Measurements from ENCODE around the gene TUBG1.

GRCh38 chr17:42653179-42654124 lies 44.0 kb downstream of the TUBG1 start:
- peak in 1 of 2 experiments; percentile 51; a peak in 1 of 4 replicates for TF ChIP-seq REST (IDR thresholded peaks at IDR 0.05; ENCODE audit: insufficient read depth in 1 of 2, low read depth in 2 of 2, low read length in 2 of 2)
- peak; percentile 26; the same call in 1 of the 2 replicates for TF ChIP-seq POLR2AphosphoS5 (IDR thresholded peaks at IDR 0.05; ENCODE audit: low read depth, low read length)
- no peak for TF ChIP-seq FOXP2 (optimal IDR thresholded peaks at IDR 0.05; ENCODE audit: borderline replicate concordance, extremely low read depth, extremely low read length, insufficient read depth)
- 0 out of 2 replicates have a peak, but pooled peaks have one; percentile 53 for TF ChIP-seq TAF1 (IDR thresholded peaks at IDR 0.05; ENCODE audit: borderline replicate concordance, insufficient read depth, low read length)
- TF ChIP-seq SIN3A (IDR thresholded peaks at IDR 0.05; ENCODE audit: borderline replicate concordance, insufficient read depth, low read length), result no peak

Measured in PFSK-1 (cell line).